K562 (cell line): ENCODE results near the gene EIF3K. TPM values are rescaled to one million over a fixed set of nuclear protein-coding genes. Genes with fewer than 3 reads are reported as not detected.

Experiments
- ATAC-seq: fragments of 200-7000 bp; cut with Tn5 transposase; 3 replicates; pipeline ENCODE4 v1.9.1; 2020; ENCODE audit warnings: moderate library complexity
- BruUV-seq: library from RNA; stranded (reverse); fragments of 400-500 nt; replicated peaks from 2 replicates; lab custom pipeline; 2021; lab: Mats Ljungman, UMichigan
- CTCF ChIA-PET: fragments of 300-600 bp; formaldehyde crosslinking; extraction: SDS; loops from one replicate; lab custom pipeline; 2021; ENCODE audit warnings: low intra/inter-chr PET ratio; lab: Yijun Ruan, JAX
- POLR2A ChIA-PET: fragments of 300-600, 350-650 bp; sonication (Branson Sonifier 250); formaldehyde crosslinking; extraction: SDS; loops from one replicate; lab custom pipeline; 2021; ENCODE audit warnings: antibody characterized with exemption, inconsistent platforms; lab: Yijun Ruan, JAX
- DNase-seq, 4 experiments: peaks; one replicate each; pipeline versions ENCODE4 v3.0.0 to v3.0.0-alpha.2; 2011 to 2018; ENCODE audit warnings: low spot score in 3 of 4, mixed read lengths in 3 of 4; ENCODE audit errors: extremely low read depth in 1 of 4
- FAIRE-seq: peaks from 2 replicates; lab custom pipeline; 2011; peaks lifted over from hg19 to GRCh38; lab: Jason Lieb, UNC
- H2AFZ ChIP-seq: 2 replicates; pipeline ENCODE4 v1.6.0; 2011; ENCODE audit warnings: low read depth, low read length, control low read depth, inconsistent platforms
- H3K27ac ChIP-seq: fragments of 200-600 bp; 3 replicates; pipeline ENCODE4 v1.8.0; 2011; ENCODE audit warnings: low read depth, mild to moderate bottlenecking, control low read depth, inconsistent platforms, low read length, moderate library complexity, mixed read lengths; ENCODE audit errors: extremely low read depth
- H3K27me3 ChIP-seq, 2 experiments: fragments of 300-600 bp in 1 of 2; 2 replicates in 1 of 2; 3 replicates in 1 of 2; pipeline versions ENCODE4 v1.6.0 to v1.8.0; 2011; ENCODE audit warnings: inconsistent platforms in 2 of 2, low read length in 2 of 2, mild to moderate bottlenecking in 1 of 2, mixed read lengths in 1 of 2, moderate library complexity in 1 of 2; ENCODE audit not compliant: control insufficient read depth in 2 of 2, insufficient read depth in 2 of 2
- H3K36me3 ChIP-seq: fragments of 300-600 bp; 3 replicates; pipeline ENCODE4 v1.8.0; 2011; ENCODE audit warnings: mild to moderate bottlenecking, low read length, inconsistent platforms; ENCODE audit not compliant: control insufficient read depth, insufficient read depth
- H3K4me1 ChIP-seq, 2 experiments: fragments of 200-600 bp in 1 of 2; replicated peaks in 1 of 2; 2 replicates in 1 of 2; 3 replicates in 1 of 2; pipeline versions ENCODE4 v1.5.1 to v1.8.0; 2011; ENCODE audit warnings: inconsistent platforms in 2 of 2, low read length in 2 of 2, mild to moderate bottlenecking in 1 of 2, mixed read lengths in 1 of 2, moderate library complexity in 1 of 2; ENCODE audit not compliant: control insufficient read depth in 2 of 2, insufficient read depth in 2 of 2
- H3K4me2 ChIP-seq: 2 replicates; pipeline ENCODE4 v1.6.1; 2011; ENCODE audit warnings: low read length, control low read depth, inconsistent platforms, mixed read lengths; ENCODE audit not compliant: insufficient read depth
- H3K4me3 ChIP-seq: fragments of 200-600 bp; sonication (generic), shearing (Covaris generic); 2 replicates; pipeline ENCODE4 v1.5.1; 2016; ENCODE audit warnings: control low read depth, inconsistent platforms
- H3K79me2 ChIP-seq: fragments of 200-600 bp; 3 replicates; pipeline ENCODE4 v1.8.0; 2011; ENCODE audit warnings: low read length, inconsistent platforms; ENCODE audit not compliant: control insufficient read depth, insufficient read depth
- H3K9ac ChIP-seq, 2 experiments: 2 replicates each; pipeline versions ENCODE4 v1.6.0 to v1.6.1; 2011; ENCODE audit warnings: low read depth in 2 of 2, low read length in 2 of 2, control low read depth in 1 of 2, inconsistent platforms in 1 of 2, mild to moderate bottlenecking in 1 of 2, mixed read lengths in 1 of 2; ENCODE audit not compliant: insufficient read depth in 1 of 2
- H3K9me1 ChIP-seq: one replicate; pipeline ENCODE4 v1.6.0; 2011; ENCODE audit warnings: inconsistent platforms, mild to moderate bottlenecking, low read length, moderate library complexity; ENCODE audit not compliant: control insufficient read depth, insufficient read depth
- H3K9me3 ChIP-seq: replicated peaks from 2 replicates; pipeline ENCODE4 v1.5.1; 2011; ENCODE audit warnings: low read depth, low read length, inconsistent platforms; ENCODE audit not compliant: control insufficient read depth, insufficient read depth
- H4K20me1 ChIP-seq: replicated peaks from 2 replicates; pipeline ENCODE4 v1.6.1; 2011; ENCODE audit warnings: low read length, inconsistent platforms, mixed read lengths; ENCODE audit not compliant: control insufficient read depth, insufficient read depth
- EHMT2 ChIP-seq: fragments of 450-650 bp; IDR thresholded peaks from 2 replicates; pipeline ENCODE4 v1.6.1; 2018; ENCODE audit warnings: antibody characterized with exemption
- MEF2A ChIP-seq: IDR thresholded peaks from 2 replicates; pipeline ENCODE4 v1.6.1; 2011; ENCODE audit warnings: low read depth, mild to moderate bottlenecking, low read length, moderate library complexity; ENCODE audit not compliant: control insufficient read depth
- PCBP2 ChIP-seq: fragments of 200-400 bp; formaldehyde crosslinking; IDR thresholded peaks from 2 replicates; pipeline ENCODE4 v1.6.1; 2018; ENCODE audit warnings: low read length, low read depth, mild to moderate bottlenecking, moderate library complexity; ENCODE audit not compliant: poor library complexity, severe bottlenecking
- PHF8 ChIP-seq: fragments of 200-600 bp; sonication (generic); IDR thresholded peaks from 2 replicates; pipeline ENCODE4 v1.6.1; 2012; ENCODE audit warnings: mixed run types, mild to moderate bottlenecking, inconsistent platforms, low read length, moderate library complexity, borderline replicate concordance
- PYGO2 ChIP-seq: fragments of 450-650 bp; IDR thresholded peaks from 2 replicates; pipeline ENCODE4 v1.6.1; 2016; ENCODE audit warnings: mild to moderate bottlenecking, missing genetic modification characterization, moderate library complexity, missing compliant biosample characterization
- SNAPC5 ChIP-seq: fragments of 250-450 bp; sonication (Bioruptor Pico); IDR thresholded peaks from 2 replicates; pipeline ENCODE4 v1.8.0; 2021; ENCODE audit warnings: moderate library complexity, mild to moderate bottlenecking, inconsistent platforms
- TCF7 ChIP-seq: sonication (generic); IDR thresholded peaks from 2 replicates; pipeline ENCODE4 v1.6.1; 2016; ENCODE audit warnings: antibody characterized with exemption, borderline replicate concordance
- TFAP4 ChIP-seq: sonication (generic); formaldehyde crosslinking; IDR thresholded peaks from 2 replicates; pipeline ENCODE4 v1.8.0; 2022; ENCODE audit warnings: missing genetic modification reagents, mild to moderate bottlenecking, moderate library complexity, borderline replicate concordance
- XRCC3 ChIP-seq: fragments of 450-650 bp; IDR thresholded peaks from 2 replicates; pipeline ENCODE4 v1.6.1; 2017; ENCODE audit warnings: mild to moderate bottlenecking, moderate library complexity
- ZNF217 ChIP-seq: sonication (generic); formaldehyde crosslinking; IDR thresholded peaks from 2 replicates; pipeline ENCODE4 v1.8.0; 2022; ENCODE audit warnings: mild to moderate bottlenecking, missing genetic modification reagents
- WGBS: fragments of 100-300 bp; shearing (Covaris generic); methylation state at CpG from one replicate; pipeline ENCODE4 v1.1.6; 2016; ENCODE audit warnings: low coverage, mixed read lengths; ENCODE audit not compliant: insufficient coverage; ENCODE audit errors: missing lambda C conversion rate; 5-methylcytosine and 5-hydroxymethylcytosine counted together
- in situ Hi-C: fragments of 300-500 bp; cut with MboI; formaldehyde crosslinking; loops from 4 replicates; pipeline ENCODE4 v1.15.0; 2018; ENCODE audit warnings: inconsistent platforms, mixed read lengths
- intact Hi-C: fragments of 100-400 bp; cut with micrococcal nuclease; formaldehyde crosslinking; loops from 2 replicates; pipeline ENCODE4 v1.14.2; 2022
- polyA plus RNA-seq, 8 experiments: library from polyadenylated mRNA; depleted of rRNA in 4 of 8; stranded (reverse) in 5 of 8; unstranded in 3 of 8; fragments of >200 nt; fragmentation: Nextera tagmentation in 2 of 8; fragmentation: Illumina TruSeq in 1 of 8; extraction: Ambion mirVana in 2 of 8; extraction: Trizol in 1 of 8; gene quantifications; 2 replicates each; pipeline versions ENCODE4 v1.2.1 to v1.2.3, GENCODE V29; 2011 to 2014; ENCODE audit warnings: inconsistent platforms in 1 of 8, missing spikeins in 1 of 8
- total RNA-seq, 7 experiments: library from RNA; depleted of rRNA in 6 of 7; stranded (reverse); fragments of >200 nt in 6 of 7; fragmentation: Illumina TruSeq in 2 of 7; extraction: Trizol in 2 of 7; gene quantifications; 2 replicates each; pipeline versions ENCODE4 v1.2.1 to v1.2.3, GENCODE V29; 2011 to 2021; ENCODE audit warnings: low replicate concordance in 1 of 7
- TF ChIP-seq, protein P1 (sequence below): sonication (generic); formaldehyde crosslinking; IDR thresholded peaks from 2 replicates; pipeline ENCODE4 v1.8.1; 2023; ENCODE audit warnings: mild to moderate bottlenecking, missing genetic modification reagents
- TF ChIP-seq, protein P2 (sequence below), 2 experiments: IDR thresholded peaks in 1 of 2; conservative IDR thresholded peaks in 1 of 2; 2 replicates each; pipeline ENCODE4 v1.6.1; 2016; ENCODE audit warnings: low read depth in 2 of 2, mild to moderate bottlenecking in 1 of 2, missing compliant biosample characterization in 1 of 2, missing genetic modification characterization in 1 of 2, moderate library complexity in 1 of 2

EIF3K gene
- total and polyA plus RNA-seq, 9 of the 15 experiments (the other 6 are each of a cell fraction or from before 2014, with no cell fraction given), result 387 to 1,827 (median 733) TPM

- no peaks in the 10 kb centered on the region for H3K9me1 ChIP-seq
- FAIRE-seq (no peak), ATAC-seq (peak; percentile 5; the same call in 1 of the 3 replicates), DNase-seq (no peak)
- ChIA-PET POLR2A (interaction anchor here (0.6 to 3.8 kb wide), 11 partner anchors 9 to 143 kb away, joined by 3 to 17 read pairs (median 3); partner anchors contain the start of gene EIF3K), CTCF (no interaction called here)
- in situ Hi-C loops (no loop called here), intact Hi-C loops (loop anchor here (5.0 kb wide), 1 partner anchor 38 kb away; no protein-coding TSS in a partner anchor)
- peaks cover 29% of the 10 kb centered on the region for H4K20me1 ChIP-seq
- H3K36me3 ChIP-seq, result peaks cover 24% of the 10 kb centered on the region; the same call in 2 of the 3 replicates
- peak overlapping the region; percentile 89 to 97 for H3K9ac ChIP-seq
- peak overlapping the region; percentile 94 for H3K4me2 ChIP-seq
- BruUV-seq, result no TSS peak
- peak overlapping the region; percentile 61; the same call in 2 of the 3 replicates for H3K27ac ChIP-seq
- H3K27me3 ChIP-seq, result no peaks in the 10 kb centered on the region
- peaks cover 71% of the 10 kb centered on the region for H3K79me2 ChIP-seq
- no peak overlapping the region for H2AFZ ChIP-seq
- peaks cover 40 to 42% of the 10 kb centered on the region in 2 experiments for H3K4me1 ChIP-seq
- H3K9me3 ChIP-seq, result no peaks in the 10 kb centered on the region
- 0% methylated on average over 15 of the region's 15 CpGs for WGBS
- peak overlapping the region; percentile 99 for H3K4me3 ChIP-seq
- TF ChIP-seq, protein P1, sequence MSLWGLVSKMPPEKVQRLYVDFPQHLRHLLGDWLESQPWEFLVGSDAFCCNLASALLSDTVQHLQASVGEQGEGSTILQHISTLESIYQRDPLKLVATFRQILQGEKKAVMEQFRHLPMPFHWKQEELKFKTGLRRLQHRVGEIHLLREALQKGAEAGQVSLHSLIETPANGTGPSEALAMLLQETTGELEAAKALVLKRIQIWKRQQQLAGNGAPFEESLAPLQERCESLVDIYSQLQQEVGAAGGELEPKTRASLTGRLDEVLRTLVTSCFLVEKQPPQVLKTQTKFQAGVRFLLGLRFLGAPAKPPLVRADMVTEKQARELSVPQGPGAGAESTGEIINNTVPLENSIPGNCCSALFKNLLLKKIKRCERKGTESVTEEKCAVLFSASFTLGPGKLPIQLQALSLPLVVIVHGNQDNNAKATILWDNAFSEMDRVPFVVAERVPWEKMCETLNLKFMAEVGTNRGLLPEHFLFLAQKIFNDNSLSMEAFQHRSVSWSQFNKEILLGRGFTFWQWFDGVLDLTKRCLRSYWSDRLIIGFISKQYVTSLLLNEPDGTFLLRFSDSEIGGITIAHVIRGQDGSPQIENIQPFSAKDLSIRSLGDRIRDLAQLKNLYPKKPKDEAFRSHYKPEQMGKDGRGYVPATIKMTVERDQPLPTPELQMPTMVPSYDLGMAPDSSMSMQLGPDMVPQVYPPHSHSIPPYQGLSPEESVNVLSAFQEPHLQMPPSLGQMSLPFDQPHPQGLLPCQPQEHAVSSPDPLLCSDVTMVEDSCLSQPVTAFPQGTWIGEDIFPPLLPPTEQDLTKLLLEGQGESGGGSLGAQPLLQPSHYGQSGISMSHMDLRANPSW (CRISPR knock-in tag), result no peak
- TF ChIP-seq ZNF217 (CRISPR knock-in tag), result no peak
- TF ChIP-seq XRCC3, result no peak
- TF ChIP-seq PYGO2 (tag), result no peak
- TF ChIP-seq, protein P2, sequence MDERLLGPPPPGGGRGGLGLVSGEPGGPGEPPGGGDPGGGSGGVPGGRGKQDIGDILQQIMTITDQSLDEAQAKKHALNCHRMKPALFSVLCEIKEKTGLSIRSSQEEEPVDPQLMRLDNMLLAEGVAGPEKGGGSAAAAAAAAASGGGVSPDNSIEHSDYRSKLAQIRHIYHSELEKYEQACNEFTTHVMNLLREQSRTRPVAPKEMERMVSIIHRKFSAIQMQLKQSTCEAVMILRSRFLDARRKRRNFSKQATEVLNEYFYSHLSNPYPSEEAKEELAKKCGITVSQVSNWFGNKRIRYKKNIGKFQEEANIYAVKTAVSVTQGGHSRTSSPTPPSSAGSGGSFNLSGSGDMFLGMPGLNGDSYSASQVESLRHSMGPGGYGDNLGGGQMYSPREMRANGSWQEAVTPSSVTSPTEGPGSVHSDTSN (CRISPR knock-in tag; IDR thresholded peaks at IDR 0.05; ENCODE audit: low read depth), result no peak
- TF ChIP-seq, protein P2 (tag; conservative IDR thresholded peaks at IDR 0.05; ENCODE audit: low read depth), result 0 out of 2 replicates have a peak, but pooled peaks have one; percentile 25
- no peak for TF ChIP-seq MEF2A
- TF ChIP-seq SNAPC5 (CRISPR knock-in tag), result no peak
- TF ChIP-seq PHF8, result peak; percentile 18; the same call in 1 of the 2 replicates
- no peak for TF ChIP-seq PCBP2
- no peak for TF ChIP-seq EHMT2
- TF ChIP-seq TFAP4 (CRISPR knock-in tag), result peak; percentile 43; the same call in 1 of the 2 replicates
- 0 out of 2 replicates have a peak, but pooled peaks have one; percentile 11 for TF ChIP-seq TCF7
These were observed 30.6 kb downstream of the EIF3K start for GRCh38 chr19:38649305-38650171.
